Caco-2 (cell line): ENCODE measurements around the gene MESD. TPM values are rescaled to one million over a fixed set of nuclear protein-coding genes. Genes with fewer than 3 reads are reported as not detected.

ENCODE experiments used
- Bru-seq: library from RNA; stranded (reverse); fragments of 400-500 nt; gene quantifications from one replicate; lab custom pipeline; 2021; lab: Mats Ljungman, UMichigan
- BruChase-seq, 2 experiments: library from RNA; stranded (reverse); fragments of 400-500 nt; gene quantifications; one replicate each; lab custom pipeline; 2021; lab: Mats Ljungman, UMichigan
- BruUV-seq: library from RNA; stranded (reverse); fragments of 400-500 nt; replicated peaks from 2 replicates; lab custom pipeline; 2021; lab: Mats Ljungman, UMichigan
- CTCF ChIA-PET: fragments of 300-600 bp; sonication (Branson Sonifier 250); formaldehyde crosslinking; loops from one replicate; lab custom pipeline; 2022; ENCODE audit warnings: antibody characterized with exemption; lab: Charles Lee
- POLR2A ChIA-PET: fragments of 300-600 bp; sonication (Branson Sonifier 250); formaldehyde crosslinking; loops from one replicate; lab custom pipeline; 2022; ENCODE audit warnings: antibody characterized with exemption; lab: Charles Lee
- DNase-seq, 2 experiments: peaks; one replicate each; pipeline versions ENCODE4 v3.0.0 to v3.0.0-alpha.2; 2020 to 2022
- H3K27me3 ChIP-seq: replicated peaks from 2 replicates; pipeline ENCODE4 v1.6.0; 2011; ENCODE audit warnings: low read length; ENCODE audit not compliant: control insufficient read depth, insufficient read depth
- H3K36me3 ChIP-seq: 2 replicates; pipeline ENCODE4 v1.5.1; 2011; ENCODE audit warnings: low read length; ENCODE audit not compliant: control insufficient read depth, insufficient read depth
- H3K4me1 ChIP-seq: fragments of 250-450 bp; sonication (Bioruptor Pico); 2 replicates; pipeline ENCODE4 v1.5.1; 2020; ENCODE audit warnings: mild to moderate bottlenecking
- H3K4me3 ChIP-seq: 2 replicates; pipeline ENCODE4 v1.5.1; 2011; ENCODE audit warnings: low read depth, mild to moderate bottlenecking, control low read depth, low read length
- H3K9me3 ChIP-seq: fragments of 250-450 bp; sonication (Bioruptor Pico); 2 replicates; pipeline ENCODE4 v1.5.1; 2020; ENCODE audit warnings: mild to moderate bottlenecking, moderate library complexity
- H3K27ac Mint-ChIP-seq: one replicate; pipeline ENCODE4 v1.8.0; 2022; ENCODE audit warnings: mixed read lengths; ENCODE audit not compliant: unreplicated experiment
- H3K27me3 Mint-ChIP-seq: one replicate; pipeline ENCODE4 v1.8.0; 2022; ENCODE audit warnings: mixed read lengths; ENCODE audit not compliant: insufficient read depth, unreplicated experiment
- H3K36me3 Mint-ChIP-seq: one replicate; pipeline ENCODE4 v1.8.0; 2022; ENCODE audit warnings: mild to moderate bottlenecking, mixed read lengths; ENCODE audit not compliant: insufficient read depth, unreplicated experiment
- H3K4me1 Mint-ChIP-seq: one replicate; pipeline ENCODE4 v1.8.0; 2022; ENCODE audit warnings: low read depth, mixed read lengths; ENCODE audit not compliant: unreplicated experiment
- H3K4me3 Mint-ChIP-seq: one replicate; pipeline ENCODE4 v1.8.0; 2022; ENCODE audit warnings: mild to moderate bottlenecking, moderate library complexity, mixed read lengths; ENCODE audit not compliant: unreplicated experiment
- H3K9me3 Mint-ChIP-seq: one replicate; pipeline ENCODE4 v1.8.0; 2022; ENCODE audit warnings: mixed read lengths; ENCODE audit not compliant: unreplicated experiment
- CTCF ChIP-seq, 2 experiments: fragments of 200-600 bp in 1 of 2; IDR thresholded peaks; 1 replicate in 1 of 2; 2 replicates in 1 of 2; pipeline versions ENCODE4 v1.5.1 to v1.8.0; 2011 to 2022; ENCODE audit warnings: antibody characterized with exemption in 1 of 2, control low read depth in 1 of 2, inconsistent platforms in 1 of 2, low read depth in 1 of 2, low read length in 1 of 2, mild to moderate bottlenecking in 1 of 2, moderate library complexity in 1 of 2; ENCODE audit not compliant: insufficient read depth in 1 of 2, severe bottlenecking in 1 of 2, unreplicated experiment in 1 of 2
- intact Hi-C: fragments of 100-400 bp; cut with micrococcal nuclease; formaldehyde crosslinking; loops from one replicate; pipeline ENCODE4 v1.10.0; 2022; ENCODE audit not compliant: unreplicated experiment
- long read RNA-seq: library from polyadenylated mRNA; stranded (forward); transcript quantifications from one replicate; pipeline ENCODE4 v2.0.0, GENCODE V29; 2022
- total RNA-seq: library from RNA; stranded (reverse); gene quantifications from 2 replicates; pipeline ENCODE4 v1.2.3, GENCODE V29; 2022

Gene MESD
- total RNA-seq = 29.2 and 30.3 TPM in 2 replicates
- percentile 70 among the genes with signal in this experiment for Bru-seq, nascent RNA
- BruChase-seq, experiment 1, labeled RNA remaining after a 2-hour chase = percentile 74 among the genes with signal in this experiment
- percentile 81 among the genes with signal in this experiment for BruChase-seq, experiment 2, labeled RNA remaining after a 6-hour chase
- long read RNA-seq, full-length matches to known transcripts = 188 of 193 reads
- long read RNA-seq, partial matches to known transcripts = 0 of 193 reads
- long read RNA-seq, other reads (novel, unspliced or antisense) = 5 of 193 reads

DNA sequence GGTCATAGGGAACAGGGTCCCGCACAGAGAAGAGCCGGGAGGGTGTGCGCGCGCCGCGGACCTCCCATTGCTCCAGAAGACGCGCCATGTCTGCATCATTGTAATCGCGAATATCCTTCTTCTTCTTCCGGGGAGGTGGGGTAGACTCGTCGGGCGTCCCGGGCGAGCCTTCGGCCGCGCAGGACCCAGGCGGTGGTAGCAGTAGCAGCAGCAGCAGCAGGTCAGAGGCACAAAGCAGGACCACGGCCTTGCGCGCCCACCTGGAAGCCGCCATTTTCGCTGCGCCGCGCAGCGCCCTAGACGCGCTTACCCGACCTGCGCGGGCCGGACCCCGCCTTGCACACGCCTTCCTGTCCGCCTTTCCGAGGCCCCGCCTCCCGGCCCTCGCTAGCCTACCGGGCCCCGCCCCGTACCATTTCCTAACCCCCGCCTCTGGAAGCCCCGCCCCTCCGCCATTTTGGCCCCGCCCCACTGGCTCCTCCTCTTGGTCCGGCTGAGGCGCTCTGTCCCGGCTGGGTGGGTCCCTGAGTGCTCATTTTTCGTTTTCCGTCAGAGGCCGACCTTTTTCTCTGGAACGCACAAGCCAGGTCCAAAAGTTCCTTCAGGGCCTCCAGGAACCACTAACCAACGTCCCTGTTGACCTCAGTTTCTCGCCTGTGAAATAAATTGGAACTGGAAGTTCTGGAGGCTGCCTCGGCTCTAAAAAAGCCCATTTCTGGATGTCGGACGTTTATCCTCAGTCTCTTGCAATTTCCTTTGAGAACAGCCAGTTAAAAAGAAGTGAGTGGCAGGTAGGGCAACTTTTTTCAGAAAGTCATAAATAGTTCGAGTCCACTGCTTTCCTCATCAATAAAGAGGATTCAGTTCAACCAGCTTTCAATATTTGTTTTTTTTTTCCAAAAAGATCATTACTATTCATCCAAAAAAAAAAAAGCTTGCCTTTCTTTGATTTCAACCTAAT, at the start of gene MESD:
Gene MESD, minus strand, starts transcription at position 302 of the 961 bp plus-strand sequence. Its CDS starts 28 bp downstream, at position 274.
- Histone ChIP-seq H3K4me3 (peak within 1 kb of the TSS; percentile 94), H3K36me3 (no peaks in the 10 kb centered on the region), H3K4me1 (peaks cover 16% of the 10 kb centered on the region), H3K27me3 (no peaks in the 10 kb centered on the region), H3K9me3 (no peaks in the 10 kb centered on the region)
- Mint-ChIP-seq H3K27ac (peak within 1 kb of the TSS; percentile 94), H3K4me1 (peaks cover 17% of the 10 kb centered on the region), H3K4me3 (peak within 1 kb of the TSS; percentile 94), H3K27me3 (no peaks in the 10 kb centered on the region), H3K9me3 (no peaks in the 10 kb centered on the region), H3K36me3 (no peaks in the 10 kb centered on the region)
- CTCF ChIA-PET = interaction anchor here (1.1 kb wide), 1 partner anchor 38 kb away, joined by 3 read pairs; no protein-coding TSS in a partner anchor
- TSS peak; percentile 99 for BruUV-seq
- POLR2A ChIA-PET = no interaction called here
- peak; percentile 94 to 95 for DNase-seq
- TF ChIP-seq CTCF (IDR thresholded peaks at IDR 0.05; ENCODE audit: insufficient read depth in 1 of 2, low read depth in 1 of 2, low read length in 1 of 2, severe bottlenecking in 1 of 2, unreplicated experiment in 1 of 2) = no peak
- intact Hi-C loops = loop anchor here (1.0 kb wide), 1 partner anchor 11 kb away; the partner anchor contains the start of gene TLNRD1

DNA sequence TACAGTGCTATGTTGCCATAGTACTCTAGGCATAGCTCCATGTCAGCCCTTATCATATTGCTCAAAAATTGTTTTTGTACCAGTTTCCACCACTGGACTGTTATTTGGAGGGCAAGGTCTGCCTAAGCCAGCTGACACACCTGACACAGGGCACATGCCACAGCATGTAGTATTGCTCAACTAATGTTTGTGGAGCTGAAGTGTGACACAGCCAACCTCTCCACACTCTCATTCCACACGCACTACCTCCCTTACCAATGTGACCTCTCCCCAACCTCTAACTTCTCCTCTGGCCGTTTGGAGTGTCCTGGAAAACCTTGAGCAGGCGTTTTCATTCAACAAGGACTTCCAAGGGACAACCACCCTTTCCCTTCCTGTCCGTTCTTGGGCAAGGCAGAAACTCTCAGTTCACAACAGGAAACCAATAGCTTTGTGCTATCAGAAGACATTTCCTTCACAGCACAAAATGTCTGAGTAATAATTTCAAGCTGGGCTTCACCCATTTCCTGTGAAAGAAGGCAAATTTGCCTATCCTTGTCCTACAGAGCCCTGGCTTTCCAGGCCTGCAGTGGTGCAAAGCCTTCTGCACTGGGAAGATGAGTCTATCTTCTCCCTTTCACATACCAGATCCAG, 49.5 kb upstream of the MESD start:
- no peak overlapping the region for H3K4me3 ChIP-seq
- H3K4me1 ChIP-seq = no peaks in the 10 kb centered on the region
- ChIA-PET CTCF (no interaction called here), POLR2A (no interaction called here)
- DNase-seq = no peak
- H3K4me3 Mint-ChIP-seq = no peak overlapping the region
- no peaks in the 10 kb centered on the region for H3K36me3 ChIP-seq
- H3K9me3 Mint-ChIP-seq = no peaks in the 10 kb centered on the region
- H3K36me3 Mint-ChIP-seq = no peaks in the 10 kb centered on the region
- TF ChIP-seq CTCF (IDR thresholded peaks at IDR 0.05; ENCODE audit: insufficient read depth in 1 of 2, low read depth in 1 of 2, low read length in 1 of 2, severe bottlenecking in 1 of 2, unreplicated experiment in 1 of 2) = no peak
- peaks cover 6% of the 10 kb centered on the region for H3K4me1 Mint-ChIP-seq
- no peaks in the 10 kb centered on the region for H3K27me3 ChIP-seq
- no peak overlapping the region for H3K27ac Mint-ChIP-seq
- no peaks in the 10 kb centered on the region for H3K27me3 Mint-ChIP-seq
- no peaks in the 10 kb centered on the region for H3K9me3 ChIP-seq
- intact Hi-C loops = no loop called here
- no TSS peak for BruUV-seq
